Endometrial microvascular endothelial cells (primary cell): ENCODE data around the gene IARS2. TPM values are rescaled to one million over a fixed set of nuclear protein-coding genes. Genes with fewer than 3 reads are reported as not detected.
"Not testable (repeated sequence)": the region's sequence is repeated elsewhere in the genome, so short reads cannot be mapped to it uniquely, and the experiment has no call there.

Experiments used
- in situ Hi-C: cut with HindIII; loops from 2 replicates; pipeline ENCODE4 v1.10.0; 2017; ENCODE audit warnings: low sequenced_read_pairs, low pct_unique_long_range_greater_than_20kb; ENCODE audit errors: inconsistent ontology term
- total RNA-seq: library from RNA; depleted of rRNA; stranded (reverse); fragments of >200 nt; gene quantifications from one replicate; pipeline ENCODE4 v1.2.3, GENCODE V29; 2015; ENCODE audit errors: inconsistent ontology term

Gene IARS2
- total RNA-seq, 1 donor from 2014 or later = 106 TPM

DNA sequence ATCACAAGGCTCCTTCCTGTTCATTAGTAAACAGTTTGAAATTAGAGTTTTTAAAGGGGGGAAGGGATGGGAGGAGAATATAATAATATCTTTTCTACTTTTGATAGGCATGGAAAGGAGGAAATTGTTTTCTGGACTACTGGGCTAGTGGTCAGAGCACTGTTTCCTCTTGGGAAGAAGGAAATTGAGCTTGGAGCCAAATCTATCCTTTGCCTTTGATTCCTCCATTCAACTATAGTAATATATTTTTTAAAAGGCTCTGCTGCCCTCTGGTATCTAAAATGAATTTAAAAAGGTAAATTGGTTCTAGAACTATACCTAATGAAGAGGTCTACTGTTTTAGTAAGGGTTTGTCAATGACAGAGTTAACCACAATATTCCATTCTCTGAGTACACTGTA lies 5.9 kb downstream of the IARS2 start:
- in situ Hi-C loops = no loop called here

- in situ Hi-C loops = not testable (repeated sequence)
These were observed 16.5 kb downstream of the IARS2 start for GRCh38 chr1:220110473-220110872.

- in situ Hi-C loops = not testable (repeated sequence)
These were observed 18.7 kb downstream of the IARS2 start for GRCh38 chr1:220112600-220112999.

GRCh38 chr1:220113136-220113695 lies 19.3 kb downstream of the IARS2 start:
- in situ Hi-C loops = no loop called here

DNA sequence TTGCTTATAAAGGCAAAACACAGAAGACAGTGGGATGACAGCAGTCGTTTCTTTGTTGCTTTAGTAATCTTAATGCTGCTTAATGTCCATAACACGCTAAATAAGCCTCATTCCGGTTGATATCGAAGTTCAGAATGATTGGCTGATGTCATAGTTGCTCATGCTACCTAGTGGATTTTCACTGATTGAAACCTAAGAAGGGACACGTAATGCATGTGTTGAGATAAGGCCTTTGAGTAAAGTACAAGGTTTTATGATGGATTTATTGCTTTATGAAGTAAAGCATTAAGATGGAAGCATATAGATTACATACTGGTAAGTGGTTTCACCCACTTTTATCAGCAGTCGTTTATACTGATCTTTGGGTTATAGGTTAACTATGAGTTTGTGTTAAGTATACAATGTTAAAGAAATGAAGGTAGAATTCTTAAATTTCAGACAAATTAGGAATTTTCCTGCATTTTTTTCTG lies 25.1 kb downstream of the IARS2 start:
- in situ Hi-C loops = no loop called here

GRCh38 chr1:220121791-220122530 lies 28.0 kb downstream of the IARS2 start:
- in situ Hi-C loops = no loop called here

GRCh38 chr1:220123066-220123465 lies 29.1 kb downstream of the IARS2 start:
- in situ Hi-C loops = no loop called here

DNA sequence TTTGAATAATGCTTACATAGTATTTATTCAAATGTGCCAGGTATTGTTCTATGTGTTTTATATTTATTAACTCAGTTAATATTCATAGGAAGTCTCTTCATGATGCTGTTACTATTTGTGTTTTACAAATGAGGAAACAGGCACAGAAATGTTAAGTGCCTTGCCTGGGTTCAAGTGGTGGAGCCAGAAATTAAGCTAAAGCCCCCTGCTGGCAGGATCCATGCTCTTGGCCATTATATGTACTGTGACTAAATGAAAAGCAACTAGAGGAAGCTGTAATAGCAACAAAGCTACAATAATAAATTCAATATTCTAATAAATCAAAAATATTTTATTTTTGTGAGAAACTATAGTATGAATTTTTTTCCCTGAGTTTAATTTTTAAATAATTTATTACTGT lies 30.0 kb downstream of the IARS2 start:
- in situ Hi-C loops = no loop called here

DNA sequence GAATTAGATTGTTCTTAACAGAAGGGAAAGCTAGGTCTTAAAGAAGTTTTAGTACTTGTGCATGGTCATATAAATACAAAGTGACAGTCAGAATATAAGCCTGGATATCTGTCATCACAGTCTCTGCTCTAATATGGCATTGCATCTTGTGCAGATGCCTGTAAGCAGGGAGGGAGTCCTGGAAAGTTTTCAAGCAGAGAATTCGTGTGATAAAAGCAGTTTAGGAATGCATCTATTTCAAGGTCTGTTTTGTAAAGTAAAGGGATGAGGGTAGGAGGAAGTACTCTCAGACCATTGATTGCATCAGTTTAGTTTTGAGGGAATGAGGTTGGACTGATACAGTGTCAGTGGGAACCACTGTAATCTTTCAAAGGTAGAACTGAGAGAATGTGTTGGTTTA lies 30.6 kb downstream of the IARS2 start:
- in situ Hi-C loops = no loop called here

GRCh38 chr1:220127076-220127475 lies 33.1 kb downstream of the IARS2 start:
- in situ Hi-C loops = no loop called here

DNA sequence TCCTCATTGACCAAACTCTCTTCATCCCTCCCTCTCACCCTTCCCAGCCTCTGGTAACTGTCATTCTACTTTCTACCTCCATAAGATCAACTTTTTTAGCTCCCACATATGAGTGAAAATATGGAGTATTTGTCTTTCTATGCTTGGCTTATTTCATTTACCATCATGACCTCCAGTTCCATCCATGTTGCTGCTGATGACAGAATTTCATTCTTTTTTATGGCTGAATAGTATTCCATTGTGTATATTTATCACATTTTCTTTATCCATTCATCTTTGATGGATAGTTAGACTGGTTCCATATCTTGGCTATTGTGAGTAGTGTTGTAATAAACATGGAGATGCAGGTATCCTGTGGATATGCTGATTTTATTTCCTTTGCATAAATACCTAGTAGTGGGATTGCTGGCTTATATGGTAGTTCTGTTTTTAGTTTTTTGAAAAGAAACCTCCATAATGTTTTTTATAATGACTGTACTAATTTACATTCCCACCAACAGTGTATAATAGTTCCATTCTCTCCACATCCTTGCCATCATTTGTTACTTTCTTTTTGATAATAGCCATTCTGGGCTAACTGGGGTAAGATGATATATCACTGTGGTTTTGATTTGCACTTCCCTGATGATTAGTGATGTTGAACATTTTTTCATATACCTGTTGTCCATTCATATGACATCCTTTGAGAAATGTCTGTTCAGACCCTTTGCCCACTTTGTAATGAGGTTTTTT lies 35.7 kb downstream of the IARS2 start:
- in situ Hi-C loops = no loop called here

GRCh38 chr1:220135755-220136154 lies 41.8 kb downstream of the IARS2 start:
- in situ Hi-C loops = no loop called here

GRCh38 chr1:220137019-220137786 lies 43.3 kb downstream of the IARS2 start:
- in situ Hi-C loops = no loop called here

DNA sequence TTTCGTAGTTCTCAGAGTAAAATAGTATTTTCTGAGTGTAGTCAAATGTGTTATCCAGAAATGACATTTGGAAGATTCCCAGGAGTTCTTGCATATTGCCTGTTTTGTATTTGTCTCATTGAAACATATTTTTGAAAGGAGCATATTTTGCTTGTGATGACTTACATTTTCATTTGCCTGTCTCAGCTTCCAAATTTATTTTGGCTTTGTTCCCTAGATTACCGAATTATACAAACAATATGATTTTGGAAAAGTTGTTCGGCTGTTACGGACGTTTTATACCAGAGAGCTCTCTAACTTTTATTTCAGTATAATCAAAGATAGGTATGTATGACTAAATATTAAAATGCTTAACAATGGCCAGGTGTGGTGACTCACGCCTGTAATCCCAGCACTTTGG lies 46.0 kb downstream of the IARS2 start:
- in situ Hi-C loops = no loop called here

- in situ Hi-C loops = no loop called here
These were observed 50.1 kb downstream of the IARS2 start for GRCh38 chr1:220144051-220144450.

DNA sequence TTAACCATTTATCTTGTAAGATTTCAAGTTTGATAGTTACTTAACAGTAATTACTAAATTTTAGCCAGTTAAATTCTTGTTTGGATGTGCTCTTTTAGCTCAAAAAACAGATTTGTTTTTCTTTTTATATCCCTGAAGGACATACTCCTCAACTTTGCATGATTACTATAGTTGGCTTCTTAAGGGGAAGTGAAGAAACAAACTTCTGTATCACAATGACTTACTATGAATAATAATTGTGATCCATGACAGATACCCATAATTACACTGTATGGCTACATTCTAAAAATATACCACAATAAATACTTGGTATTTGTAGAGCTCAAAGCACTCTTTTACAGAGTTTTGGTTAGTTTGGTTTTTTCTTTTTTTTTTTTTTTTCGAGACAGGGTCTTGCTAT lies 55.8 kb downstream of the IARS2 start:
- in situ Hi-C loops = no loop called here

DNA sequence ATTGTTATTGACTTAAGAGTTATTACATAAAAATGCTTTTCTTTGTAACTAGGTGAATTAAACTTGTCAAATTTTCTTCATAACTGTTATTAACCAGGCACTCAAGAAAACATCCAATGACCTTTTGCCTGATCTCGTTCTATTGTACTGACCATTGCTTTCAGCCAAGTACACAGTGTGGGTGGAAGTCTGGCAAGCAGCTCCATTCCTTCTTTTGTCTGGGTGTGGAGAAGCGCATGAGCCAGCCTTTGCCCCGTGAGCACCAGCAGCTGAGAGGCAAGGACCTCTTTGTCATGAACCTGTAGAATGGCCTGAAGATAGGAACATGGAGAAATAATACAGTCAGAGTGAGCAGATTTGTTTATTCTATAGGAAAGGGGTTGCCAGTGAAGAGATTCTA lies 57.5 kb downstream of the IARS2 start:
- in situ Hi-C loops = no loop called here

- in situ Hi-C loops = no loop called here
These were observed 59.2 kb downstream of the IARS2 start for GRCh38 chr1:220153147-220153546.

DNA sequence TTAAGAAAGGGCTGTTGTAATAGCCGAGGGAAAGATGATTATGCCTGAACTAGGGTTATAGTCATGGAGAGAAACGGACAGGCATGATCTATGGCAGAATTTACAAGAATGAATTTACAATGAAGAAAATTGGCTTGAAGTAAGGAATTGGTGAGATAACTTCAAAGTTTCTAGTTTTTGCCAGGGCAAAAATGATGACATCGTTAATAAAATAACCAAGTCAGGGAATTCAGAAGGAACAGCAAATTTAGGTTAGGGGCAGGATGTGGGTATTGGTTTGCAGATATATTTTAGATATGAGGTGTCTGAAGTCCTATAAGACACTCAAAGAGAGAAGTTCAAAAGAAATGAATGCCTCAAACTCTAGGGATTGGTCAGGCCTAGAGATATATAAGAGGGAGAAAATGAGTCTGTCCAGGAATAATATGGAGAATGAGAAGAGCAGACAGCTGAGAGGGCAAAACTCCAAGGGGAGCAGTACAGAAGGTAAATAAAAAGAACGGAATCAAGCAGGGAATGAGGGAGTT lies 62.8 kb downstream of the IARS2 start:
- in situ Hi-C loops = no loop called here
